KOPT-K1 (cell line): ENCODE measurements around the gene PNLIPRP2.

Experiments
- H3K27ac ChIP-seq: fragments of 200-600 bp; sonication (generic); 2 replicates; pipeline ENCODE4 v1.5.1; 2016; ENCODE audit warnings: antibody characterized with exemption, mild to moderate bottlenecking, low read depth, low read length; ENCODE audit not compliant: poor library complexity, severe bottlenecking
- H3K36me3 ChIP-seq: fragments of 200-600 bp; sonication (generic); 2 replicates; pipeline ENCODE4 v1.5.1; 2017; ENCODE audit warnings: antibody characterized with exemption, mild to moderate bottlenecking, low read length, moderate library complexity; ENCODE audit not compliant: insufficient read depth
- H3K9me3 ChIP-seq: fragments of 200-600 bp; sonication (generic); 2 replicates; pipeline ENCODE4 v1.5.1; 2017; ENCODE audit warnings: antibody characterized with exemption, low read length, mild to moderate bottlenecking; ENCODE audit not compliant: insufficient read depth, poor library complexity, severe bottlenecking

Gene PNLIPRP2

DNA sequence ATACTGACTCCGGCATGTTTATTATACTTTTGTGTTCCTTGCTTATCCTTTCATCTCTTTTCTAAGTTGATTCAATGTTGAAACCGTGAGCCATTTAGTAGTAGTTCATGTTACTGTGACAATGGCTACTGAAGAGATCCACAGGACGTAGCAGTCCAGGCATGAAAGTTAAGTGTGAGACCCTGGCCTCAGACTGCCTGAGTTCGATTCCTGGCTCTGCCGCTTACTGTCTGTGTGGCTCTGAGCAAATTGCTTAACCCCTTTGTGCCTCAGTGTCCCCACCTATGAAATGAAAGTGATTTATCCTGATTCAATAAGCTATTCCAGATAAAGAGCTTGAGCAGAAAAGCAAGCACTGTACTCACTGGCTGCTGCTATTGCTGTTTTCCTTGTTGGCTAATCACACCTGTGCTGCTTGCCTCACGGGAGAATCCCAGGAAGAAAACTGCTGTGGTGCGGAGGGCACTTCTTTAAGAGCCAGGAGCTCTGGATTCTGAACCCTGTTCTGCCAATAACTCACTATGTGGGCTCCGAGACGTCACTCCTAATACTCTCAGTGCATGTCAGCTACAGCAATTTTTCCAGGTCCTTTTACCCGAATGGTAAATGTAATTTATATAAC is 38.4 kb downstream of the PNLIPRP2 start:
- no peaks in the 10 kb centered on the region for H3K36me3 ChIP-seq
- no peak overlapping the region for H3K27ac ChIP-seq
- no peaks in the 10 kb centered on the region for H3K9me3 ChIP-seq

GRCh38 chr10:116660860-116661259 is 40.1 kb downstream of the PNLIPRP2 start:
- H3K36me3 ChIP-seq: no peaks in the 10 kb centered on the region
- no peaks in the 10 kb centered on the region for H3K9me3 ChIP-seq
- no peak overlapping the region for H3K27ac ChIP-seq

DNA sequence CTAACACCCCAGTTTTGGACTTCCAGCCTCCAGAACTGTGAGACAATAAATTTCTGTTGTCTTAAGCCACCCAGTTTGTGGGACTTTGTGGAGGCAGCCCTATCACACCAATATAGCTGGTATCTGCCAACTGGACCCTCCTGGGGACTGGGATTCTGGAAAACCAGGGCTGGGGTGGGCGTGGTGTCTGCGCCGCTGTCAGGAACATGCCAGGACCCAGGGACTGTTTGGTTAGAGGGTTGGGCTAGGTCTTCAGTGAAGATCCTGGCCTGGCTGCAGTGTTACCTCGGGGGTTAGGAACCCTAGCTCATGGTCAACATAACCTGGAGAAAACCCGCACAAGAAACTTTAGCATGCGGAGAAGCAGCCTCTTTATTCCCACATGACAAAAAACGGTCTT is 42.6 kb downstream of the PNLIPRP2 start:
- H3K9me3 ChIP-seq: no peaks in the 10 kb centered on the region
- no peak overlapping the region for H3K27ac ChIP-seq
- no peaks in the 10 kb centered on the region for H3K36me3 ChIP-seq

DNA sequence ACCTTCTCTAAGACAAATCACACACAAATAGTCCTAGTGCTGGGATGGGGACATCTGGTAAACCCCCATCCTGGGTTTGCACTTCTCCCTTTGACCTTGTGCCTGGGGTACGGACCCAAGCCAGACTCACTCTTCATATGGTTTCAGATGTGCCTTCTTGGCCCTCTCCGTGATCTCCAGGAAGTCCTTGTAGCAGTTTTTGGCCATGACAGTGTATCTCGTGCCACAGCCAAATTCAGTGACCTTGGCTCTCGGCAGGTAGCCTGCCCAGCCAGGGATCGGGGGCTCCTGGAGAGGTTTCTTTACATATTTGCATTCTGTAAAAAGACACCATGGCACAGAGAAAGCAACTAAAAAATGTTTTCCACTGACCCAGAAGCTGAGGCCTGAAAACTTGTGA is 43.9 kb downstream of the PNLIPRP2 start:
- Histone ChIP-seq H3K27ac (no peak overlapping the region), H3K9me3 (no peaks in the 10 kb centered on the region), H3K36me3 (no peaks in the 10 kb centered on the region)

DNA sequence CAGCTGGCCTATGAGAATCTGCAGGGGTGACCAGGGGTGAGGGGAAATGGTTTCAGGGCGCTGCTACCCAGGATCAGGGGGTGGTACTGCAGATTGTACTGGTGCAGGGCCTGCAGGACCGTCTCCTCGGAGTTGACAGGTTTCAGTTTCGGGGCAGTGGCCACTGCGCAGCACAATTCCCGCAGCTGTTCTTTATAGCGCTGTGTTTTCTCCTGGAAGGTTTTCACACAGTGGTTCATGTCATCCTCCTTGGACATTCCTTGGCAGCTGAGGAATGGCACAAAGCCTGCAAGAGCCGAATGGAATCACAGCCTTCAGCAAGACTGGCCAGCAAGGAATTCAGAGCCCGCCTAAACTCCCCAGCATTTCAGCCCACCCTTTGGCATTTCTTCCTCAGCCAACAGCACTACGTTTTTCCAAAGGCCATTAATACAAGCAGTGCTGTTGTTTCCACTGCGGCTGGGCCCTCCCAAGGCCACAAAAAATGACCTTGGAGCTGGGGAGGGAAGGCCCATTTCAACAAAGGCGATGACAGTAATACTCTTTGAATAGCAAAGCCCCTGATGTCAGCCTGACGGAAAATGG is 44.9 kb downstream of the PNLIPRP2 start:
- H3K27ac ChIP-seq: no peak overlapping the region
- no peaks in the 10 kb centered on the region for H3K9me3 ChIP-seq
- H3K36me3 ChIP-seq: no peaks in the 10 kb centered on the region

DNA sequence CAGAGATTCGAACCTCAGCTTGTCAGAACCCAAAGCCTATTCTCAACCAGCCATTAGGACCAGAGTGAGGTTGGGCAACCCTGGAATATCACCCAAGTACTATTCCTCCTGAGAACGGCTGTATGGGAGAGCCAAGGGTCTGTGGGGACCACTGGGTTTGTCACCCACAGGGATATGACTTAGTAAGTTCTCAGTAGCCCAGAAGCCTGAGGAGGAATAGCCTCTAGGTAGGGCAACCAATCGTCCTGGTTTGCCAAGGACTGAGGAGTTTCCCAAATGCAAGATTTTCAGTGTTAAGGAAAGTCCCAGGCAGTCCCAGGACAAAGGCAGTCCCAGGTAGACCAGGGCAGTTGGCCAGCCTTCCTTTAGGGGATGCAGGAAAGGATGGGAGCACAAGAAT is 46.7 kb downstream of the PNLIPRP2 start:
- H3K9me3 ChIP-seq: no peaks in the 10 kb centered on the region
- H3K27ac ChIP-seq: no peak overlapping the region
- no peaks in the 10 kb centered on the region for H3K36me3 ChIP-seq

- Histone ChIP-seq H3K9me3 (no peaks in the 10 kb centered on the region), H3K27ac (no peak overlapping the region)
Measured at GRCh38 chr10:116668018-116668417, 47.3 kb downstream of the PNLIPRP2 start.

DNA sequence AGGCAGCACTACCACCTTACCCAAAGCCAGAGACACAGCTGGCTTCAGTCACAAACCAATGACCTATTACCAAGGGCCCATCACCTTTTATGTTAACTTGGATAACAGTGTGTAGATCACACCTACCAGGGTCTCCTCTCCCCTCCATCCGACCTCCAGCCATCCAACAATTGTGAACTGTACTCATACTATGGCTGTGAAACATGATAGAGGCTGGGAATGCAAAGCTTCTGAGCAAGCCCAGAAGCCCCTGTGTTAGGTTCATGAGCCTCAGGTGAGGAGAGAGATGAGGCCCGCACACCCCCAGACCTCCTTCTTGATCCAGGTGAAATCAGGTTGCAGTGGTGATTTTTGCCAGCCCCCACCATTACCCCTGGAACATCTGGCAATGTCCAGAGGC is 47.7 kb downstream of the PNLIPRP2 start:
- Histone ChIP-seq H3K9me3 (no peaks in the 10 kb centered on the region), H3K27ac (no peak overlapping the region)

More at GRCh38 chr10:116668018-116668417, 47.3 kb downstream of the PNLIPRP2 start:
- H3K36me3 ChIP-seq: no peaks in the 10 kb centered on the region

DNA sequence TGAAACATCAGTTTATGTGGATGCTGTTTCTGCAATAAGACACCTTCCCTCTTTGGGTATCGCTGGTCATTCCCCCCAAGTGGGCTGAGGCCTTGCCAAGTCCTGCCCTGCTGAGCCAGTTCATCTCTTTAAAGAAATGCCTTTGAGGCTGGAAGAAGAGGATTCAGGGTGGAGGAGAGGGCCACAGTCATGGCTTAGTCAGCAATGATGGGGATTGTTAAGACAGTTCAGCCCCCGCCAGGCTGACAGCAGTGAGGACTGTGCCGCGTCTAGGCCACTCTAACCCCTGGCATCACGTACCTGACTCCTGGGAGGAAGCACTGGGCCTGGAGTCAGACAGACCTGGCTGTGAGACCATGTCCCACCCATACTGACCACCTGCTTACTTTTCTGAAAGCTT is 48.3 kb downstream of the PNLIPRP2 start:
- Histone ChIP-seq H3K9me3 (no peaks in the 10 kb centered on the region), H3K27ac (no peak overlapping the region), H3K36me3 (no peaks in the 10 kb centered on the region)

More for the DNA sequence above, 47.7 kb downstream of the PNLIPRP2 start:
- no peaks in the 10 kb centered on the region for H3K36me3 ChIP-seq

- Histone ChIP-seq H3K9me3 (no peaks in the 10 kb centered on the region), H3K27ac (no peak overlapping the region), H3K36me3 (no peaks in the 10 kb centered on the region)
Measured at GRCh38 chr10:116669832-116670644, 49.3 kb downstream of the PNLIPRP2 start.

DNA sequence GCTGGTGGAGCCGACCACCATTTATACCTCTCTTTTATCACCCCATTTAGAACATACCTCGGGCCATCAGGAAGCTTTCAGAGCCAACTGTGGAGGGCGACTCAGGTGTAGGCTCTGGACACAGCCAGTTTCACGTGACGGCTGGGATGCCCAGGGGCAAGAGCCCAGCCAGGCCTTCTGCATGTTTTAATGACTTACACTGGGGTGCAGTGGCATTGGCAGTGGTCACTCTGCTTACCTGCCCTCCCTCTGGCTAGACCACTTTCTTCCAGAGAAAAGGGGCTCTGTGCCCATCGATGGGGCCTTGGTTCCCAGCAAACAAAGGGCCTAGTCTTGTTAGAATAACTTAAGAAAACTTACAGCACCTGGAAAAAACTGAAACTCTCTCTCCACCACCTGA is 50.0 kb downstream of the PNLIPRP2 start:
- Histone ChIP-seq H3K36me3 (no peaks in the 10 kb centered on the region), H3K27ac (no peak overlapping the region), H3K9me3 (no peaks in the 10 kb centered on the region)

GRCh38 chr10:116671274-116671926 is 50.6 kb downstream of the PNLIPRP2 start:
- Histone ChIP-seq H3K27ac (no peak overlapping the region), H3K36me3 (no peaks in the 10 kb centered on the region), H3K9me3 (no peaks in the 10 kb centered on the region)

GRCh38 chr10:116672891-116673290 is 52.1 kb downstream of the PNLIPRP2 start:
- H3K27ac ChIP-seq: no peak overlapping the region
- H3K36me3 ChIP-seq: no peaks in the 10 kb centered on the region
- no peaks in the 10 kb centered on the region for H3K9me3 ChIP-seq

DNA sequence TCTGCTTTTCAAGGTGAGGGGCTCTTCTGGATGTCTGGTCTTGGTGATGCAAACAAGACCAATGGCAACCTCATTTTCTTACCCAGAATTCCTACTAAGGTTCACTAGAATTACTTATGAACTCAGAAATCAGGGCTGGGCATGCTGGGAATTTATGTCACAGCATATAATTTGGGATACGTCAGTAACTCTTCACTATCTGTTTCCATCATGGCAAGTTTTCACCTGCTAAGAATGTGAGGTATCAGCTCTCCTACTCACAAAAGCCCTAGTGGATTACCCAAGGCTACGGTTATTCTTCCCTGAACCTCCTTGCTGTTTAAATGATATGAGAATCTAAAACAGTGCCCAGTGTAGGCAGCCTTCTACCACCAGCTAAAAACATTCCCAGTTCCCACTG is 53.1 kb downstream of the PNLIPRP2 start:
- Histone ChIP-seq H3K9me3 (no peaks in the 10 kb centered on the region), H3K36me3 (no peaks in the 10 kb centered on the region), H3K27ac (no peak overlapping the region)

GRCh38 chr10:116674901-116675423 is 54.2 kb downstream of the PNLIPRP2 start:
- Histone ChIP-seq H3K36me3 (no peaks in the 10 kb centered on the region), H3K9me3 (no peaks in the 10 kb centered on the region), H3K27ac (no peak overlapping the region)
